Upper lobe of left lung (tissue), 6 donors: ENCODE data around the gene ATAD5. TPM values are rescaled to one million over a fixed set of nuclear protein-coding genes. Genes with fewer than 3 reads are reported as not detected.
A peak's percentile ranks its signal among the peaks of the same experiment; 100 is the strongest.

Experiments
- ATAC-seq, 2 donors: fragments of 200-7000 bp; cut with Tn5 transposase; one replicate each; pipeline ENCODE4 v1.9.1; 2022; ENCODE audit warnings: mild to moderate bottlenecking in 2 of 2, moderate library complexity in 2 of 2; ENCODE audit not compliant: low FRiP score in 2 of 2
- DNase-seq, 2 donors: peaks; one replicate each; pipeline ENCODE4 v3.0.0-alpha.2; 2019 to 2020
- H3K27ac ChIP-seq, 4 donors: fragments of 200-600 bp; sonication (generic); one replicate each; pipeline ENCODE4 v1.5.1; 2016 to 2019
- H3K27me3 ChIP-seq, 4 donors: fragments of 200-600 bp; sonication (generic); one replicate each; pipeline ENCODE4 v1.5.1; 2017 to 2019
- H3K36me3 ChIP-seq, 4 donors: fragments of 200-600 bp; sonication (generic); one replicate each; pipeline ENCODE4 v1.5.1; 2016 to 2019
- H3K4me1 ChIP-seq, 4 donors: fragments of 200-600 bp; sonication (generic); one replicate each; pipeline ENCODE4 v1.5.1; 2018 to 2019
- H3K4me3 ChIP-seq, 4 donors: fragments of 200-600 bp; sonication (generic); one replicate each; pipeline ENCODE4 v1.5.1; 2017 to 2019; ENCODE audit warnings: mild to moderate bottlenecking in 2 of 4, moderate library complexity in 1 of 4
- H3K9me3 ChIP-seq, 4 donors: fragments of 200-600 bp; sonication (generic); one replicate each; pipeline ENCODE4 v1.5.1; 2018 to 2019
- CTCF ChIP-seq, 6 experiments: fragments of 450-650 bp in 4 of 6; fragments of 200-600 bp in 2 of 6; sonication (generic) in 2 of 6; IDR thresholded peaks; one replicate each; pipeline ENCODE4 v1.5.1; 2016 to 2019; ENCODE audit warnings: antibody characterized with exemption in 6 of 6
- EP300 ChIP-seq, 4 donors: sonication (generic); formaldehyde crosslinking; IDR thresholded peaks; one replicate each; pipeline ENCODE4 v1.5.1; 2017; ENCODE audit warnings: antibody characterized with exemption in 4 of 4, control low read depth in 2 of 4
- POLR2A ChIP-seq, 4 donors: fragments of 450-650 bp; IDR thresholded peaks; one replicate each; pipeline ENCODE4 v1.5.1; 2016 to 2017; ENCODE audit warnings: antibody characterized with exemption in 4 of 4, mild to moderate bottlenecking in 2 of 4
- POLR2AphosphoS5 ChIP-seq, 2 donors: sonication (generic); formaldehyde crosslinking; IDR thresholded peaks; one replicate each; pipeline ENCODE4 v1.5.1; 2017; ENCODE audit warnings: antibody characterized with exemption in 2 of 2
- WGBS, 2 donors: methylation state at CpG; one replicate each; pipeline ENCODE4 v1.1.5; 2017 to 2018; 5-methylcytosine and 5-hydroxymethylcytosine counted together
- total RNA-seq, 6 donors: library from RNA; depleted of rRNA in 4 of 6; stranded (reverse); fragments of >200 nt in 4 of 6; gene quantifications; one replicate each; pipeline versions ENCODE4 v1.1.0 to v1.2.1, GENCODE V29; 2016 to 2021
- donor health status: DM: no; HTN: no; CAD: no; lungs with moderate emphysema.
- donor health status: DM: no; HTN: yes; CAD: no; lungs with severe emphysema.

ATAD5 gene
- total RNA-seq, 6 donors from 2014 or later: 1.5 to 6.3 (median 1.9) TPM

DNA sequence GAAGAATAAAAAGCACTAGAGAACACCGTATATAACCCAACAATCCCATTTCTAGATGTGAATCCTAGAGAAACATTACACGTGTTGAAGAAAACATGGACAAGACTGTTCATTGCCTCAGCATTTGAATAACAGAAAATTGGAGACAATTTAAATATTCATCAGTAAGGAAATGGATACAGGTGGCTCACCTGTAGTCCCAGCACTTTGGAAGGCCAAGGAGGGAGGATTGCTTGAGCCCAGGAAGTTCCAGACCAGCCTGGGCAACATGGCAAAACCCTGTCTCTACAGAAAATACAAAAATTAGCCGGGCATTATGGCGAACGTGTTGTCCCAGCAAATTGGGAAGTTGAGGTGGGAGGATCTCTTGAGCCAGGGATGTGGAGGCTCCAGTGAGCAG lies 2.7 kb upstream of the ATAD5 start:
- TF ChIP-seq EP300 (IDR thresholded peaks at IDR 0.05) (no peak), CTCF (IDR thresholded peaks at IDR 0.05) (no peak)
- no peaks in the 10 kb centered on the region for H3K9me3 ChIP-seq
- ATAC-seq (no peak), DNase-seq (no peak)
- 76 to 84% methylated on average over 5 of the region's 5 CpGs for WGBS, 2 donors
- H3K27me3 ChIP-seq: no peaks in the 10 kb centered on the region
- H3K4me1 ChIP-seq: peaks cover 8 to 27% (median 18%) of the 10 kb centered on the region in 4 donors
- H3K36me3 ChIP-seq: no peaks in the 10 kb centered on the region
- no peak overlapping the region for H3K27ac ChIP-seq
- H3K4me3 ChIP-seq: no peak overlapping the region

GRCh38 chr17:30831257-30831656 lies 509 bp upstream of the ATAD5 start:
- Histone ChIP-seq H3K27me3 (no peaks in the 10 kb centered on the region), H3K4me3 (peak overlapping the region; percentile 55 to 78 (median 64)), H3K36me3 (no peaks in the 10 kb centered on the region), H3K4me1 (peaks cover 5 to 19% (median 8%) of the 10 kb centered on the region in 4 donors), H3K9me3 (no peaks in the 10 kb centered on the region), H3K27ac (peak overlapping the region in 3 of 4 donors; percentile 47 to 79 (median 58))
- TF ChIP-seq POLR2A (IDR thresholded peaks at IDR 0.05) (no peak), CTCF (IDR thresholded peaks at IDR 0.05) (no peak), POLR2AphosphoS5 (IDR thresholded peaks at IDR 0.05) (no peak), EP300 (IDR thresholded peaks at IDR 0.05) (no peak)
- peak in 1 of 2 donors; percentile 26 for ATAC-seq
- WGBS, 2 donors: 27% methylated on average over 13 of the region's 13 CpGs
- DNase-seq: no peak

GRCh38 chr17:30832438-30833124 lies 815 bp downstream of the ATAD5 start:
- DNase-seq: no peak
- peak overlapping the region; percentile 55 to 78 (median 64) for H3K4me3 ChIP-seq
- no peaks in the 10 kb centered on the region for H3K27me3 ChIP-seq
- WGBS, 2 donors: 4 to 7% methylated on average over 11 to 15 of the region's 15 CpGs
- no peak for TF ChIP-seq POLR2A (IDR thresholded peaks at IDR 0.05)
- no peak for TF ChIP-seq POLR2AphosphoS5 (IDR thresholded peaks at IDR 0.05)
- H3K36me3 ChIP-seq: peaks cover 0 to 1% (median 0%) of the 10 kb centered on the region in 4 donors
- H3K4me1 ChIP-seq: peaks cover 5 to 19% (median 8%) of the 10 kb centered on the region in 4 donors
- ATAC-seq: no peak
- H3K9me3 ChIP-seq: no peaks in the 10 kb centered on the region
- H3K27ac ChIP-seq: peak overlapping the region in 2 of 4 donors; percentile 47 to 79

- ATAC-seq: no peak
- TF ChIP-seq EP300 (IDR thresholded peaks at IDR 0.05): no peak
- TF ChIP-seq CTCF (IDR thresholded peaks at IDR 0.05): no peak
- no peak for TF ChIP-seq POLR2A (IDR thresholded peaks at IDR 0.05)
- no peak for TF ChIP-seq POLR2AphosphoS5 (IDR thresholded peaks at IDR 0.05)
- DNase-seq: no peak
- 77 to 86% methylated on average over 5 of the region's 5 CpGs for WGBS, 2 donors
- Histone ChIP-seq H3K9me3 (no peaks in the 10 kb centered on the region), H3K27ac (no peak overlapping the region), H3K4me3 (no peak overlapping the region), H3K27me3 (no peaks in the 10 kb centered on the region), H3K4me1 (no peaks in the 10 kb centered on the region), H3K36me3 (peaks cover 0 to 4% (median 0%) of the 10 kb centered on the region in 4 donors)
Observed at GRCh38 chr17:30838202-30838807, 6.5 kb downstream of the ATAD5 start.

GRCh38 chr17:30840771-30841170 lies 9.0 kb downstream of the ATAD5 start:
- peaks cover 0 to 4% (median 0%) of the 10 kb centered on the region in 4 donors for H3K36me3 ChIP-seq
- peak in 1 of 2 donors; percentile 56 for ATAC-seq
- 76 to 85% methylated on average over 7 of the region's 7 CpGs for WGBS, 2 donors
- no peaks in the 10 kb centered on the region for H3K27me3 ChIP-seq
- H3K9me3 ChIP-seq: no peaks in the 10 kb centered on the region
- TF ChIP-seq CTCF (IDR thresholded peaks at IDR 0.05) (no peak), POLR2AphosphoS5 (IDR thresholded peaks at IDR 0.05) (no peak), EP300 (IDR thresholded peaks at IDR 0.05) (no peak), POLR2A (IDR thresholded peaks at IDR 0.05) (no peak)
- DNase-seq: no peak
- H3K27ac ChIP-seq: peak overlapping the region; percentile 28 to 71 (median 50)
- no peaks in the 10 kb centered on the region for H3K4me1 ChIP-seq
- peak overlapping the region in 1 of 4 donors; percentile 31 for H3K4me3 ChIP-seq
